Spleen (tissue), 7 donors: ENCODE results near the gene OTOS.

Experiments
- POLR2A ChIP-seq, 3 donors: fragments of 450-650 bp; IDR thresholded peaks; one replicate each; pipeline ENCODE4 v1.5.1; 2017; ENCODE audit warnings: antibody characterized with exemption in 3 of 3, mild to moderate bottlenecking in 1 of 3
- POLR2AphosphoS5 ChIP-seq, 3 donors: sonication (generic); formaldehyde crosslinking; IDR thresholded peaks; one replicate each; pipeline ENCODE4 v1.5.1; 2017; ENCODE audit warnings: antibody characterized with exemption in 3 of 3
- TF ChIP-seq, protein P1 (sequence below), 11 experiments: fragments of 200-600 bp in 7 of 11; fragments of 450-650 bp in 4 of 11; sonication (generic) in 4 of 11; IDR thresholded peaks in 8 of 11; conservative IDR thresholded peaks in 3 of 11; 1 replicate in 7 of 11; 2 replicates in 4 of 11; pipeline versions ENCODE4 v1.4.0 to v1.8.0; 2016 to 2021; ENCODE audit warnings: antibody characterized with exemption in 11 of 11, inconsistent platforms in 4 of 11, mild to moderate bottlenecking in 1 of 11
- donor health status: DM: no; HTN: no; CAD: no; lungs with moderate emphysema.
- donor health status: DM: no; HTN: no; CAD: no.
- donor health status: DM: no; HTN: no; CAD: no.

DNA sequence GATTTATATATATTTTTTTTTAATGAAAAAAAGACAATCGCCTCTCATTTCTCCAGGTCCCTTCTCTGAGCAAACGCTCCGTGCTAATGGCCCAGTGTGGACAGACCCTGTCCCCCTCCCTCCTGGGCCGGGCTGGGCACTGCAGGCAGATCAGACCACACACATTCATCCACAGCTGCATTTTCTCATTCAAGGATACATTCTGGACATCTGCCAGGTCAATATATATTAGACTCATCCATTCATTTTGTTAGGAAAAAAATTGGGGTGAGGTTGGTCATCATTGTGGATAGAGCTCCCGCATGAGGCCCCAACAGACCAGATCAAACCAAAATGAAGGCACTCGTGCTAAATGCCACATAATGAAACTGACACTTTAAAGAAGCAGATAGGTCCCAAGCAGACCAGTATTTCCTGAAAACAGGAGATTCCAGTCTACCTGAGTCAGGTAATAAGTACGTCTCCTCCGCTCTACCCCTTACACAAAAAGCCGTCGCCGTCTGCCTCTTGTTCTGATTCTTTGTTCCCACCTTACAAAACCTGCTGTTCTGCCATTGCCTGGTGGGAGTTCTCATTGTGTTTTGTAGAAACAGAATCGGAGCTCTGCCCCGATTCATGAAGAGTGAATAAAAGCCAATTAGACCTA, 15.4 kb upstream of the OTOS start:
- TF ChIP-seq, protein P1, sequence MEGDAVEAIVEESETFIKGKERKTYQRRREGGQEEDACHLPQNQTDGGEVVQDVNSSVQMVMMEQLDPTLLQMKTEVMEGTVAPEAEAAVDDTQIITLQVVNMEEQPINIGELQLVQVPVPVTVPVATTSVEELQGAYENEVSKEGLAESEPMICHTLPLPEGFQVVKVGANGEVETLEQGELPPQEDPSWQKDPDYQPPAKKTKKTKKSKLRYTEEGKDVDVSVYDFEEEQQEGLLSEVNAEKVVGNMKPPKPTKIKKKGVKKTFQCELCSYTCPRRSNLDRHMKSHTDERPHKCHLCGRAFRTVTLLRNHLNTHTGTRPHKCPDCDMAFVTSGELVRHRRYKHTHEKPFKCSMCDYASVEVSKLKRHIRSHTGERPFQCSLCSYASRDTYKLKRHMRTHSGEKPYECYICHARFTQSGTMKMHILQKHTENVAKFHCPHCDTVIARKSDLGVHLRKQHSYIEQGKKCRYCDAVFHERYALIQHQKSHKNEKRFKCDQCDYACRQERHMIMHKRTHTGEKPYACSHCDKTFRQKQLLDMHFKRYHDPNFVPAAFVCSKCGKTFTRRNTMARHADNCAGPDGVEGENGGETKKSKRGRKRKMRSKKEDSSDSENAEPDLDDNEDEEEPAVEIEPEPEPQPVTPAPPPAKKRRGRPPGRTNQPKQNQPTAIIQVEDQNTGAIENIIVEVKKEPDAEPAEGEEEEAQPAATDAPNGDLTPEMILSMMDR (IDR thresholded peaks at IDR 0.05 in 8 of 11, conservative IDR thresholded peaks at IDR 0.05 in 3 of 11) = no peak
- TF ChIP-seq POLR2AphosphoS5 (IDR thresholded peaks at IDR 0.05) = no peak
- no peak for TF ChIP-seq POLR2A (IDR thresholded peaks at IDR 0.05)
